CD4-positive, alpha-beta T cell (primary cell): Measurements from ENCODE around the gene AFAP1L1. TPM values are rescaled to one million over a fixed set of nuclear protein-coding genes. Genes with fewer than 3 reads are reported as not detected.
"Not testable (repeated sequence)": the region's sequence is repeated elsewhere in the genome, so short reads cannot be mapped to it uniquely, and the experiment has no call there.

ENCODE experiments used
- ATAC-seq: fragments of 200-7000 bp; cut with Tn5 transposase; one replicate; pipeline ENCODE4 v1.10.0; 2022; ENCODE audit warnings: mild to moderate bottlenecking; ENCODE audit not compliant: poor library complexity
- CTCF ChIA-PET: fragments of 350-600 bp; sonication (Branson Sonifier 250); formaldehyde crosslinking; loops from one replicate; lab custom pipeline; 2021; ENCODE audit warnings: antibody characterized with exemption, inconsistent platforms; lab: Charles Lee
- POLR2A ChIA-PET: fragments of 350-600 bp; sonication (Branson Sonifier 250); formaldehyde crosslinking; loops from one replicate; lab custom pipeline; 2021; ENCODE audit warnings: antibody characterized with exemption, inconsistent platforms; lab: Charles Lee
- DNase-seq, 14 experiments: peaks; one replicate each; pipeline ENCODE4 v3.0.0-alpha.2; 2013 to 2020; ENCODE audit warnings: mixed read lengths in 2 of 14
- H3K27ac ChIP-seq, 2 donors: one replicate each; pipeline versions ENCODE4 v1.5.1 to v1.7.0; 2013; ENCODE audit warnings: low read length in 2 of 2, low read depth in 1 of 2, mild to moderate bottlenecking in 1 of 2
- H3K27me3 ChIP-seq, 2 experiments: 1 replicate in 1 of 2; 2 replicates in 1 of 2; pipeline versions ENCODE4 v1.6.1 to v1.7.0; 2013; ENCODE audit warnings: low read length in 2 of 2, control low read depth in 1 of 2, mild to moderate bottlenecking in 1 of 2, moderate library complexity in 1 of 2; ENCODE audit not compliant: insufficient read depth in 2 of 2, control insufficient read depth in 1 of 2
- H3K36me3 ChIP-seq: one replicate; pipeline ENCODE4 v1.6.1; 2013; ENCODE audit warnings: low read length, control low read depth; ENCODE audit not compliant: insufficient read depth
- H3K4me1 ChIP-seq: one replicate; pipeline ENCODE4 v1.6.1; 2013; ENCODE audit warnings: low read length, control low read depth; ENCODE audit not compliant: insufficient read depth
- H3K4me3 ChIP-seq: one replicate; pipeline ENCODE4 v1.5.1; 2013; ENCODE audit warnings: mild to moderate bottlenecking, low read length, moderate library complexity
- H3K9me3 ChIP-seq, 2 experiments: 1 replicate in 1 of 2; 2 replicates in 1 of 2; pipeline versions ENCODE4 v1.6.1 to v1.7.0; 2013; ENCODE audit warnings: low read length in 2 of 2, mild to moderate bottlenecking in 2 of 2, control low read depth in 1 of 2, moderate library complexity in 1 of 2; ENCODE audit not compliant: control insufficient read depth in 1 of 2, insufficient read depth in 1 of 2
- H3K27ac Mint-ChIP-seq: one replicate; pipeline ENCODE4 v1.8.0; 2020; ENCODE audit warnings: mixed read lengths
- H3K27me3 Mint-ChIP-seq: one replicate; pipeline ENCODE4 v1.8.0; 2021; ENCODE audit warnings: mixed read lengths
- H3K36me3 Mint-ChIP-seq: one replicate; pipeline ENCODE4 v1.8.0; 2021; ENCODE audit warnings: low read depth, mixed read lengths
- H3K4me1 Mint-ChIP-seq: one replicate; pipeline ENCODE4 v1.8.0; 2021; ENCODE audit warnings: low read depth, mixed read lengths
- H3K4me3 Mint-ChIP-seq: one replicate; pipeline ENCODE4 v1.8.0; 2020; ENCODE audit warnings: mild to moderate bottlenecking, mixed read lengths
- H3K9me3 Mint-ChIP-seq: one replicate; pipeline ENCODE4 v1.8.0; 2020; ENCODE audit warnings: mixed read lengths
- intact Hi-C, 2 experiments: fragments of 100-400 bp; cut with DNase I in 1 of 2; cut with micrococcal nuclease in 1 of 2; formaldehyde crosslinking; loops; one replicate each; pipeline versions ENCODE4 v1.15.1 to v1.9.0; 2023 to 2025; cut with DNase I, micrococcal nuclease
- total RNA-seq, 174 experiments: library from RNA in 2 of 174; stranded (reverse) in 2 of 174; gene quantifications; one replicate each; pipeline ENCODE4 v1.2.3 and lab custom pipeline; 2021 to 2026
- TF ChIP-seq, protein P1 (sequence below): fragments of 200-600 bp; IDR thresholded peaks from one replicate; pipeline ENCODE4 v1.8.0; 2022; ENCODE audit warnings: antibody characterized with exemption, mild to moderate bottlenecking

The AFAP1L1 gene
- total RNA-seq, 2 experiments from 2014 or later, result 0.47 to 0.56 TPM

DNA sequence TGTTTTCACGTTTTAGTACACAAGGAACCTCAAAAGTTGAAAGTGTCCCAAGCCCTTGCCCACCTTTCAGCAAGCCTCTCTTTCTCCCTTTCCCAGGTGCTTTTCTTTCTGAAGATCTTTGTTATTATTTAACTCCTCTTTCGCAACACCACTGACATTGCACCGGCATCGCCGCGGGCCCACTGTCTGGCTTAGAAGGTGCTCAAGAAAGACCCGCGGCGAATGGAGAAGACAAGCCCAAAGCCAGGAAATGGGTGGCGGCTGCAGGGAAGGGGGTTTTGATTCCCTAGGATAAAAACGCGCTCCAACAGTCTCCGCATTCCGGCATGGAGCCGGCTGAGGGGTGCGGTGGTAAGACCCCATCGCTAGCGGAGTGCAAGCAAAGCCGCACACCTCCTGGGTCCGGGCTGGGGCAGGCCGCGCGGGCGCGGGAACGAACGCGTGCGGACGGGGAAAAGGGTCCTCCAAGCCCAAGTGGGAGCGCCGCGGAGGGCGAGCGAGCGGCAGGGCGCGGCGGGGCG is 404 bp upstream of the AFAP1L1 start:
- Histone ChIP-seq H3K27ac (no peak overlapping the region), H3K9me3 (peaks cover 8 to 9% of the 10 kb centered on the region in 2 experiments), H3K27me3 (peaks cover 14 to 32% of the 10 kb centered on the region in 2 experiments), H3K4me1 (peaks cover 12% of the 10 kb centered on the region), H3K4me3 (peak overlapping the region; percentile 35), H3K36me3 (no peaks in the 10 kb centered on the region)
- Mint-ChIP-seq H3K9me3 (peaks cover 2% of the 10 kb centered on the region), H3K27me3 (peaks cover 37% of the 10 kb centered on the region), H3K27ac (no peak overlapping the region), H3K36me3 (no peaks in the 10 kb centered on the region), H3K4me3 (peak overlapping the region; percentile 53), H3K4me1 (peaks cover 12% of the 10 kb centered on the region)
- DNase-seq, result no peak
- ChIA-PET CTCF (no interaction called here), POLR2A (no interaction called here)
- TF ChIP-seq, protein P1, sequence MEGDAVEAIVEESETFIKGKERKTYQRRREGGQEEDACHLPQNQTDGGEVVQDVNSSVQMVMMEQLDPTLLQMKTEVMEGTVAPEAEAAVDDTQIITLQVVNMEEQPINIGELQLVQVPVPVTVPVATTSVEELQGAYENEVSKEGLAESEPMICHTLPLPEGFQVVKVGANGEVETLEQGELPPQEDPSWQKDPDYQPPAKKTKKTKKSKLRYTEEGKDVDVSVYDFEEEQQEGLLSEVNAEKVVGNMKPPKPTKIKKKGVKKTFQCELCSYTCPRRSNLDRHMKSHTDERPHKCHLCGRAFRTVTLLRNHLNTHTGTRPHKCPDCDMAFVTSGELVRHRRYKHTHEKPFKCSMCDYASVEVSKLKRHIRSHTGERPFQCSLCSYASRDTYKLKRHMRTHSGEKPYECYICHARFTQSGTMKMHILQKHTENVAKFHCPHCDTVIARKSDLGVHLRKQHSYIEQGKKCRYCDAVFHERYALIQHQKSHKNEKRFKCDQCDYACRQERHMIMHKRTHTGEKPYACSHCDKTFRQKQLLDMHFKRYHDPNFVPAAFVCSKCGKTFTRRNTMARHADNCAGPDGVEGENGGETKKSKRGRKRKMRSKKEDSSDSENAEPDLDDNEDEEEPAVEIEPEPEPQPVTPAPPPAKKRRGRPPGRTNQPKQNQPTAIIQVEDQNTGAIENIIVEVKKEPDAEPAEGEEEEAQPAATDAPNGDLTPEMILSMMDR, result no peak
- no peak for ATAC-seq
- intact Hi-C loops, result loop anchor here in 1 of 2 experiments (5.0 kb wide), 1 partner anchor 829 kb away; no protein-coding TSS in a partner anchor

DNA sequence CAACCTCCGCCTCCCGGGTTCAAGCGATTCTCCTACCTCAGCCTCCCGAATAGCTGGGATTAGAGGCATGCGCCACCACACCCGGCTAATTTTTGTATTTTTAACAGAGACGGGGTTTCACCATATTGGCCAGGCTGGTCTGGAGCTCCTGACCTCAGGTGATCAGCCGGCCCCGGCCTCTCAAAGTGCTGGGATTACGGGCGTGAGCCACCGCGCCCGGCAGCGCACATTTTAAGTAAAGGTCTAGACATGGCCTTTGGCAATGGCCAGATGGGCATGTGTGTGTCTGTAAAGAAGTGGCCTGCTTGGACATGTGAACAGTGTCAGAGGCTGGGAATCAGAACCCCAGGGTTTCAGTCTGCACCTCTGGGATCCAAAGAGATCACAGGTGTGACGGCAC is 1.1 kb downstream of the AFAP1L1 start:
- DNase-seq, H3K36me3 Mint-ChIP-seq, ATAC-seq, H3K9me3 Mint-ChIP-seq, H3K9me3 ChIP-seq, H3K36me3 ChIP-seq, H3K27ac Mint-ChIP-seq, H3K27ac ChIP-seq, H3K4me3 ChIP-seq: not testable (repeated sequence)
- Histone ChIP-seq H3K4me1 (peaks cover 12% of the 10 kb centered on the region), H3K27me3 (peaks cover 14 to 32% of the 10 kb centered on the region in 2 experiments)
- ChIA-PET POLR2A (interaction anchor here (0.8 to 1.0 kb wide), 2 partner anchors 32 to 50 kb away, joined by 3 to 4 read pairs; no protein-coding TSS in a partner anchor), CTCF (interaction anchor here (0.5 kb wide), 1 partner anchor 536 kb away, joined by 3 read pairs; no protein-coding TSS in a partner anchor)
- Mint-ChIP-seq H3K27me3 (peaks cover 41% of the 10 kb centered on the region), H3K4me3 (peak overlapping the region; percentile 91), H3K4me1 (peaks cover 12% of the 10 kb centered on the region)
- intact Hi-C loops, result loop anchor here in 1 of 2 experiments (5.0 kb wide), 1 partner anchor 830 kb away; no protein-coding TSS in a partner anchor

DNA sequence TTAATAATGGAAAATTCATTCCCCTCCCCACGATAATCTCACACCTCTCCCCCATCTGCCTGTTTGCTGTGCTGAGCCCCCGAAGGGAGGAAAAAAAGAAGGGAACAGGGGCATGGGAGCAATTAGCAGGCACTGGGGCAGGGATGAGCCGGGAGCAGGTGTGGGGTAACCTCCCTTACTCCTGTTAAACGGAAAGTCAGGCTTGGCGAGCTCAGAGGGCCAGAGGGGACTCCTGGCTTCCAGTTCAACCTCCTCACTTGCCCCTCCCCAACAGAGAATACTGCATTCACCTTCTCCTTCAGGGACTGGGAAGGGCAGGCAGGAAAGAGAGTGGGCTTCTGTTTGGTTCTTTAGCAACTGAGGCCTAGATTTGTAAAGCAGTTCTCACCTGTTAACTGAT is 1.6 kb downstream of the AFAP1L1 start:
- CTCF ChIA-PET, result no interaction called here
- DNase-seq, result no peak

More for the DNA sequence above, 1.6 kb downstream of the AFAP1L1 start:
- no peaks in the 10 kb centered on the region for H3K36me3 Mint-ChIP-seq
- TF ChIP-seq, protein P1, result no peak
- H3K9me3 ChIP-seq, result peaks cover 4 to 9% of the 10 kb centered on the region in 2 experiments
- no peaks in the 10 kb centered on the region for H3K36me3 ChIP-seq
- H3K4me1 ChIP-seq, result peaks cover 12% of the 10 kb centered on the region
- POLR2A ChIA-PET, result no interaction called here
- H3K27me3 ChIP-seq, result peaks cover 14 to 34% of the 10 kb centered on the region in 2 experiments
- peaks cover 41% of the 10 kb centered on the region for H3K27me3 Mint-ChIP-seq
- H3K27ac Mint-ChIP-seq, result no peak overlapping the region
- no peak overlapping the region for H3K27ac ChIP-seq
- intact Hi-C loops, result loop anchor here in 1 of 2 experiments (5.0 kb wide), 1 partner anchor 831 kb away; no protein-coding TSS in a partner anchor
- H3K4me3 ChIP-seq, result no peak overlapping the region
- peaks cover 12% of the 10 kb centered on the region for H3K4me1 Mint-ChIP-seq
- H3K9me3 Mint-ChIP-seq, result peaks cover 2% of the 10 kb centered on the region
- no peak for ATAC-seq
- no peak overlapping the region for H3K4me3 Mint-ChIP-seq
